Non-pigmented ciliary epithelial cell (primary cell): ENCODE measurements around the gene TEKTIP1.

Experiments
- DNase-seq: peaks from one replicate; pipeline ENCODE4 v3.0.0-alpha.2; 2010; ENCODE audit warnings: low read depth

Gene TEKTIP1

DNA sequence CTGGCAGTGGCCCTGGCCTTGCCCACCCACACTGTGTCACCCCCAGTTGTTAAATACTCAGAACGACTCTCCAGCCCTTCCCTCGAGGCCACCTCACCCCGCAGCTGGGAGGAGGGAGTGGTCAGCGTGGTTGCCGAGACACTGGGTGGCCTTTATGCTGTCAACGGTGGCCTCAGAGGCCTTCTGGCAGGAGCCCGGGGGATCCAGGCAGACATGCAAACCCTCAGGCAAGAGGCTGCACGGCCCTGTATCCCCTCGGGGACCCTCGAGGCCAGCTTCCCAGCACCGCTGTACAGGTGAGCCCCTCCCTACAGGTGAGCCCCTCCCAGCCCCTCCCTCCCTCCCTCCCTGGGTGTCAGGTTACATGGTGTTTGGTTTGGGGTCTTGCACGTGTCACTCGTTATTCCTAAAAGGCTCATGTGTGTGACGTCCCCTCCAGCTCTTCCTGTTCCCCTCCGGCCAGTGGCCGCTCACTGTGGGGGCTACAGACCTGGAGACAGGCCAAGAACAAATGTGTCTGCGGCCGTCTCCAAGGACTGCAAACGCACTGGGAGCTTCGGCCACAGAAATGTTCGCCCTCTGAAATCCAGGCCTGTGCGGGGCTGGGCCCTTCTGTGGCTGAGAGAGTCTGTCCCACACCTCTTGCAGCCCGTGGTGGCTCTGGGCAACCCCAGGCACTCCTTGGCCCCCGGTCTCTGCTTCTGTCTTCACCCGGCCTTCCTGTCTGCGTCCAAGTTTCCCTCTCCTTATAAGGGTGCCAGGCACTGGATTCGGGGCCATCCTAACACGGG is at the start of gene TEKTIP1:
Gene TEKTIP1 (plus strand): TSS at position 210 of the 791 bp plus-strand sequence. CDS start 4 bp downstream, at position 214.
- DNase-seq: no peak

GRCh38 chr19:3491396-3492119 is 47.4 kb upstream of the TEKTIP1 start:
- no peak for DNase-seq

GRCh38 chr19:3492131-3492839 is 46.7 kb upstream of the TEKTIP1 start:
- no peak for DNase-seq

GRCh38 chr19:3492919-3493318 is 46.1 kb upstream of the TEKTIP1 start:
- DNase-seq: no peak

DNA sequence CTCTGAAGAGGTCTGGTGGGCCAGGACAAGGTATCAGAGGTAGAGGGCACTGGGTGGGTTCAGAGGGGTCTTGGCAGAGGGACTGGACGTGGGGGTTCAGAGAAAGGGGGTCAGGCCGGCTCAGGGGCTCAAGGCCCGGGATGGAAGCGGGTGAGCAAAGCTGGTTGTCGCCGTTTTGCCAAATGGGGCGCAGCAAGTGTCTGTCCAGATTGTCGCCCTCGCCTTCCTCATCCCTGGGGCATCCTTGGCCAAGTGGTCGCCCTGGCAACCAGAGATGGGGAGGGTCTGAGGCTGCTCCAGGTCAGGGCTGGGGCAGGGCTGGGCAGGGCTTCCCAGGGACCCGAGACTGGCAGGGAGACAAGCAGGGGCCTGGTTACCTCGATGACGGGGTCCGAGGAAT is 45.3 kb upstream of the TEKTIP1 start:
- no peak for DNase-seq

GRCh38 chr19:3494051-3494450 is 44.9 kb upstream of the TEKTIP1 start:
- DNase-seq: no peak

DNA sequence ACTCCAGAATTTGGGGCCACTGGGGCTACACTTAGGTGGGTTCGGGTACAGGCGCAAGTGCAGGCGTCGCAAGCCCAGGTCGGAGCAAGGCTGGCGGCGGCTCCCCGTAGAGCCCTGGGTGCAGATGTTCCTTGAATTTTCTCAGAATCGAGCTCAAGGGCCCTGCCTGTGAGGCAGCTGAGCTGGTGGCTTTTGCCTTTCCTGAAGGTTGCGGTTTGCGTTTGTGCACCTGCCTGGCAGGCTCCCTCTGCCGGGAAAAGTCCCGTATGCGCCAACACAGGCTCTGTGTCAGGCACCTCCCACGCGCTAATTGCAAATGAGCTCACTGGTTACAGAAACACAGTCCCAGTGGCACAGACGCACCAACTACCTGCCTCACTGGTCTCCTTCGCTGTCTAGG is 44.4 kb upstream of the TEKTIP1 start:
- DNase-seq: no peak

DNA sequence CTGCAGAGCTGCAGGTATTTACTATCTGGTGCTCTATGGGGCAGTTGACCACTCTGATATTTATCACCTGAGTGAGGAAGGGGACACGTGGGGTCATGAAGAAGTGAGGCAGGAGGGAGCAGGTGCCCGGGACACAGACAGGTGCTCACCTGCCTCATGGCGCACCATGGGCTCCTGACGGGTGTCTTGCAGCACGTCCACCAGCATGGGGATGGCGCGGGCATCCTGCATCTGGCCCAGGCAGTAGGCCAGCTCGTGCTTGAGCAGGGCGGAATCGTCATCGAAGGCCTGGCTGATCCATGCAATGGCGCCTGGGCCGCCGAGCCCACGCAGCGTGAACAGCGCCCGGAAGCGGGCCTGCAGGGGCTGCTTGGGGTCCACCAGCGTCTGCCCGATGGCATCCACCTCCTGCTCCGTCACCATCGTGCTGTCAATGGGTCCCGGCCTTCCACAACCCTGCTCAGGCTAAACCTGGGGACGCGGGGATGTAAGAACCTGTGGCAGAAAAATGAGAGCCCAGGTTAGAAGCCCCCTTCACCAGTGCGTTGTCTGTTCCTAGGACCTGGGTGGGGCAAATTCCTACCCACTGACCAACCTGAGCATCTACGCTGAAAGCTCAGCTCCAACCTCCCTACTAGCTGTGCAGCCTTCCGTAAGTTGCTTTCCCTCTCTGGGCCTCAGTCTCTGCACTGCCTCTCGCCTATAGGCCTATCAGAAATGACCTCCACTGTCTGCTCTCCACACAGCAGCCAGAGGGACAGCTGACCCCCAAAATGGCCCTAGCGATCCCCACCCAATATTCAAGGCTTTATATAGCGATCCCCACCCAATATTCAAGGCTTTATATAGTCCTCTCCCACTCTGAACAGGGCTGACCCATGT is 42.3 kb upstream of the TEKTIP1 start:
- no peak for DNase-seq

GRCh38 chr19:3497757-3498520 is 41.0 kb upstream of the TEKTIP1 start:
- DNase-seq: no peak

GRCh38 chr19:3499738-3500428 is 39.1 kb upstream of the TEKTIP1 start:
- no peak for DNase-seq

GRCh38 chr19:3500429-3501101 is 38.4 kb upstream of the TEKTIP1 start, which contains the start of gene DOHH:
TSS of gene DOHH (minus strand) at chr19:3500674. CDS start at chr19:3496814, 3,860 bp downstream.
- peak; percentile 89 for DNase-seq

GRCh38 chr19:3501780-3502179 is 37.2 kb upstream of the TEKTIP1 start:
- DNase-seq: no peak

DNA sequence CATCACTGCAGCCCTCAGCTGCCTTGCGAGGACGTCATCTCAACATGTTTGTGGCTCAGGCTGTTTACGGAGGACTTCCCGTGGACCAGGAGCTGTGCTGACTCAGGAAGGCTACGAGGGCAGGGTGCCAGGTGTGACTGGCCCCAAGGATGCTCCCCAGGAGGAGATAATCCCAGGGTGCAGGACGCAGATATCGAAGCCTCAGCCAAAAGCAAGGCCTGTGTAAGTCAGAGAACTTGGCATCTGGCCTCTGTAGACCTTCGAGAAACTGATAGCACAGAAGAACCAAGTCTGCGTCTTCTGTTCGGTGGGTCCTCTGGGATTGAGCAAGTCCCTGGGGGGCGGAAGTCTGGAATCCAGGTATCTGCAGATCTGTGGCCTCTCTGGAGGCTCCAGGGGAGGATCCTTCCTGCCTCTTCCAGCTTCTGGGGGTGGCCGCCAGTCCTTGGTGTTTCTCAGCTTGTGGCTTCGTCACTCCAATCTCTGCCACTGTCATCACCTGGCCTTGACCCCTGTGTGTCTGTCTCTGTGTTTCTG is 35.9 kb upstream of the TEKTIP1 start:
- DNase-seq: no peak

GRCh38 chr19:3504735-3505134 is 34.2 kb upstream of the TEKTIP1 start:
- no peak for DNase-seq

DNA sequence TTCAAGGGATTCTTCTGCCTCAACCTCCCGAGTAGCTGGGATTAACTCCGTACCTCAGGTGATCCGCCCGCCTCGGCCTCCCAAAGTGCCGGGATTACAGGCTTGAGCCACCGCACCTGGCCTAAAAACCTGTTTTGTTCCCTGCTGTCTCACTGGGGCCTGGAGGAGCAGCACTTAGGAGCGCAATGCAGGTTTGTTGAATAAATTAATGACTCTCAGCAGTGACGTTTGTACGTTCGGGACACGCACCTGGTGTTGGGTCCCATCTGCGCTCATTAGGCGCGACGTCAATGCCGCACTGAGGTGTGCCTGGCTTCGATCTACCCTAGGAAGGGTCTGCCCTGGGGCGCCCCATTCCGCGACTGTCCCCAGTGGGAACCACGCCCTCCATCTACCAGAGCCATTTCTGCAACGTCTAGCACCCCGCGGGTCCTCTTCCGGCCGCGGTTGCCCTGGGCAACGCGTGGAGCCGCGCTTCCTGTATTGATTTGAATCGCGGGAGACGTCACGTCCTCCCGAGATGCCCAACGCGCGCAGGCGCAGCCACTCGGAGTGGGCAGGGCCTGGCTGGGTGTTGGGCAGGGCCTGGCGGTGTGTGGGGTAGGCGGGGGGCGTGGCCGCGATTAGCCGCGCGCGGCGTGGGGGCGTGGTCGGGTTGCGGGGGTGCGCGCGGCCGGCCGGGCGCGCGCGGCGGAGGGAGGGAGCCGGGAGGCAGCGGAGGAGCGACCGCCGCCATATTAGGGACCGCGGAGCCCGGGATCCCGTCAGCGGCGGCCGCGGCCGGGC is 33.2 kb upstream of the TEKTIP1 start, which contains the start of gene FZR1:
Gene FZR1 (plus strand): TSS at position 714 of the 786 bp plus-strand sequence. CDS start 16,679 bp downstream, outside the sequence.
- DNase-seq: peak; percentile 89

DNA sequence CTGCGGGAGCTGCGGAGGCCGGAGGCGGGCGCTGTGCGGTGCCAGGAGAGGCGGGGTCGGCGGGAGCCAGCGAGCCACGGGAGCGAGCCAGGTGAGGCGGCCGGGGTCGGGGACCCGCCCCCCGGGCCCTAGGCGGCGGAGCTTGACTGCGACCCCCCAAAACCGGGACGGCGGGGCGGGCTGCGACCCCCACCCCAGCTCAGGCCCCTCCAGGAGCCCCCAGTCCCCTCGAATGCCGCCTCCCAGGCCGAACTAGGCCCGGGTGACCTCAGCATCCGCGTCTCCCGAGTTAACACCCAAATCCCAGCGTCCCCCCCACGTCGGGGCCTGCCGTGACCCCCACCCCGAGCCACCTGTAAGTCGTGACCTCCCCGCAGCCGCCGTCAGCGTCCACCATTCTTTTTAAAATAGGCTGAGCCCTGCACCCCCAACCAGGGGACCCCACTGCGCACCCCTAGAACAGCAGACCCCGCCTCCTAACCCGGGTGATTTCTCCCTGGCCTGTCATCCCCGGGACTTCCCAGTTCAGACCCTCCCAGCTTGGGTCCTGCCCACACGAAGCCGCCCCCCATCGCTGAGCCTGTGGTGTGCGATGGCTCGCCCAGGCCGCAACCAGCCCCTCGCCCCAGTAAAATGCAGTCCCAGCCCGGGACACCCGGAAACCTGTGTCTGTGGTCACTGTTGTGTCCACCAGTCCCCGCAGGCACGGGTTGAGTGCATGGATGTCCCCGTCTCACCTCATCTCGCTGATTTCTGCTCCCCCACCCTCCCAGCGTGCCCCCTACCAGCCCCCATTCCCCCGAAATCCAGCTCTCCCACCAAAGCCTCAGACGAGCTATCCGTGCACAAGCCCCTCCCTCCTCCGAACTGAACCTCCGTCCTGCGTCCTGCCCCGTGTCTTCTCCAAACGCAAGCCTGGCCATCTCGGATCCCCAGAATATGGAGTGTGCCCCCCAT is 32.3 kb upstream of the TEKTIP1 start:
- no peak for DNase-seq
